Fibroblast of lung (primary cell): Measurements from ENCODE around the gene TLL2.

Experiments used
- EZH2 ChIP-seq: IDR thresholded peaks from 2 replicates; pipeline ENCODE4 v1.5.1; 2012; ENCODE audit warnings: low read length, control low read depth, mild to moderate bottlenecking; ENCODE audit errors: missing control alignments
- TF ChIP-seq, protein P1 (sequence below), 2 donors: IDR thresholded peaks in 1 of 2; conservative IDR thresholded peaks in 1 of 2; 1 replicate in 1 of 2; 2 replicates in 1 of 2; pipeline ENCODE4 v1.5.1; 2011 to 2012; ENCODE audit warnings: low read length in 2 of 2, control low read depth in 1 of 2, inconsistent platforms in 1 of 2, low read depth in 1 of 2, mild to moderate bottlenecking in 1 of 2

DNA sequence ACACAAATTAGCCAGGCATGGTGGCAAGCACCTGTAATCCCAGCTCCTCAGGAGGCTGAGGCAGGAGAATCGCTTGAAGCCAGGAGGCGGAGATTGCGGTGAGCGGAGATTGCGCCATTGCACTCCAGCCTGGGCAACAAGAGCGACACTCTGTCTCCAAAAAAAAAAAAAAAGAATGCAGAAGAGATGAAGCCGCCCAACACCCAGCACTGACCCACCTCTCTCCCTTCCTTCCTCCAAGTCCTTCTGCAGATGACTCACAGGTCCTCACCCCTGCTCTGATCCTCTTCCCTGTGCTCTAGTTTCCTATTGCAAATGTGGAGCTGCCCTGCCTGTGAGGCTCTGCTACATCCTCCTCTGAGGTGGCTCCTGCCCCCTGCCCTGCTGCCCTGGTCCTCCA lies 132.9 kb downstream of the TLL2 start:
- TF ChIP-seq EZH2 = no peak
- TF ChIP-seq, protein P1, sequence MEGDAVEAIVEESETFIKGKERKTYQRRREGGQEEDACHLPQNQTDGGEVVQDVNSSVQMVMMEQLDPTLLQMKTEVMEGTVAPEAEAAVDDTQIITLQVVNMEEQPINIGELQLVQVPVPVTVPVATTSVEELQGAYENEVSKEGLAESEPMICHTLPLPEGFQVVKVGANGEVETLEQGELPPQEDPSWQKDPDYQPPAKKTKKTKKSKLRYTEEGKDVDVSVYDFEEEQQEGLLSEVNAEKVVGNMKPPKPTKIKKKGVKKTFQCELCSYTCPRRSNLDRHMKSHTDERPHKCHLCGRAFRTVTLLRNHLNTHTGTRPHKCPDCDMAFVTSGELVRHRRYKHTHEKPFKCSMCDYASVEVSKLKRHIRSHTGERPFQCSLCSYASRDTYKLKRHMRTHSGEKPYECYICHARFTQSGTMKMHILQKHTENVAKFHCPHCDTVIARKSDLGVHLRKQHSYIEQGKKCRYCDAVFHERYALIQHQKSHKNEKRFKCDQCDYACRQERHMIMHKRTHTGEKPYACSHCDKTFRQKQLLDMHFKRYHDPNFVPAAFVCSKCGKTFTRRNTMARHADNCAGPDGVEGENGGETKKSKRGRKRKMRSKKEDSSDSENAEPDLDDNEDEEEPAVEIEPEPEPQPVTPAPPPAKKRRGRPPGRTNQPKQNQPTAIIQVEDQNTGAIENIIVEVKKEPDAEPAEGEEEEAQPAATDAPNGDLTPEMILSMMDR (conservative IDR thresholded peaks at IDR 0.05 in 1 of 2, IDR thresholded peaks at IDR 0.05 in 1 of 2; ENCODE audit: low read depth in 1 of 2, low read length in 2 of 2) = no peak
